ENCODE data around the gene CDKAL1. TPM values are rescaled to one million over a fixed set of nuclear protein-coding genes. Genes with fewer than 3 reads are reported as not detected.

Gene CDKAL1
- total RNA-seq, 1 donor from 2014 or later = 13.4 TPM

DNA sequence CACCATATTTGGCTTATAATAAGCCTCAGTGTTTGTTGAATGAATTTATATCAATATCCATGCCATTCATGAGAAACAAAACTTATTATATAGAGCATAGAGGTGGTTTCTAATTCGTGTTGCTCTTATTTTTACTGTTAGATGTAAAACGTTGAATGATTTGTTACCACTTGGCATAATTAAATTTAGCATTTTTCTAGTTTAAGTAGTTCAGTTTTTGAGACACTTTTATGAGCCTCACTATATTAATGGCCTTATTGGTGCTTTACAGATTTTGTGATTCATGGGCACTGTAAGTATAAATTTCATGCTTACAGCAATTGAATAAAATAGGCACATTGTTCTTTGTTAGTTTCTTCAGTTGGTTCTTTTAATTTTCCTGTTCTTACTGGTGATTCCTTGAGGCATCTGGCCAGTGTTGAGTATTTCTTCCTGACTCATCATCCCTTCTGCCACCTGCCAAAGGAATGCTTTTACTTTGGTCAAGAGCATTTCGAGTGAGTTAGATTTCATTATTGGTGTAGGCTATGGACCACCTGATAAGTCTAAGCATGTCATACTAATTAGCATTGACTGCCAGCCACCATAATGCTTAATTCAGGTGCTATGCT, 34.8 kb downstream of the CDKAL1 start:
- FAIRE-seq (no peak), DNase-seq (ENCODE audit: low read depth) (peak; percentile 52)
- Histone ChIP-seq H3K36me3 (ENCODE audit: control insufficient read depth, insufficient read depth, low read length) (no peaks in the 10 kb centered on the region), H3K4me3 (ENCODE audit: low read depth, low read length) (no peak overlapping the region), H3K27me3 (ENCODE audit: control insufficient read depth, insufficient read depth, low read length) (no peaks in the 10 kb centered on the region)
- TF ChIP-seq, protein P1, sequence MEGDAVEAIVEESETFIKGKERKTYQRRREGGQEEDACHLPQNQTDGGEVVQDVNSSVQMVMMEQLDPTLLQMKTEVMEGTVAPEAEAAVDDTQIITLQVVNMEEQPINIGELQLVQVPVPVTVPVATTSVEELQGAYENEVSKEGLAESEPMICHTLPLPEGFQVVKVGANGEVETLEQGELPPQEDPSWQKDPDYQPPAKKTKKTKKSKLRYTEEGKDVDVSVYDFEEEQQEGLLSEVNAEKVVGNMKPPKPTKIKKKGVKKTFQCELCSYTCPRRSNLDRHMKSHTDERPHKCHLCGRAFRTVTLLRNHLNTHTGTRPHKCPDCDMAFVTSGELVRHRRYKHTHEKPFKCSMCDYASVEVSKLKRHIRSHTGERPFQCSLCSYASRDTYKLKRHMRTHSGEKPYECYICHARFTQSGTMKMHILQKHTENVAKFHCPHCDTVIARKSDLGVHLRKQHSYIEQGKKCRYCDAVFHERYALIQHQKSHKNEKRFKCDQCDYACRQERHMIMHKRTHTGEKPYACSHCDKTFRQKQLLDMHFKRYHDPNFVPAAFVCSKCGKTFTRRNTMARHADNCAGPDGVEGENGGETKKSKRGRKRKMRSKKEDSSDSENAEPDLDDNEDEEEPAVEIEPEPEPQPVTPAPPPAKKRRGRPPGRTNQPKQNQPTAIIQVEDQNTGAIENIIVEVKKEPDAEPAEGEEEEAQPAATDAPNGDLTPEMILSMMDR (IDR thresholded peaks at IDR 0.05; ENCODE audit: insufficient read depth, low read length, severe bottlenecking) = no peak

DNA sequence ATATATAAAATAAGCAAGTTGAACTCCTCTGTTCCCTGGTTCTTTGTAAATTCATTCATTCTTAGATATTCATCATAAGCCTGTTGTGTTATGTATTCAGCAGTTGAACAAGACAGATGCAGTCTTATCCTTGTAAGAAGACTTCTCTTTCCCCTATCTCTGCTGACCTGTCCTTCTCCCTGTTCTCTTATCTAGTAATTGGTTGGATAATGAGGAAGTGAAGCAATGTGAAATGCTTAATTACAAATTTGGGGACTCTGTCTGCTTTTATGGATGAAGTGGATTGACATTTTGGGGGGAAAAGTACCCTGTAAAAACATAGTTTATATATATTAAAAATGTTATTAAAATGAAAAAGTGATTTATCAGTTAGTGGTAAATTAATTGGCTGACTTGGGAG, 37.0 kb downstream of the CDKAL1 start:
- H3K36me3 ChIP-seq (ENCODE audit: control insufficient read depth, insufficient read depth, low read length) = no peaks in the 10 kb centered on the region
- no peak overlapping the region for H3K4me3 ChIP-seq (ENCODE audit: low read depth, low read length)
- H3K27me3 ChIP-seq (ENCODE audit: control insufficient read depth, insufficient read depth, low read length) = no peaks in the 10 kb centered on the region
- DNase-seq (ENCODE audit: low read depth) = no peak
- TF ChIP-seq, protein P1 (IDR thresholded peaks at IDR 0.05; ENCODE audit: insufficient read depth, low read length, severe bottlenecking) = no peak
- no peak for FAIRE-seq

DNA sequence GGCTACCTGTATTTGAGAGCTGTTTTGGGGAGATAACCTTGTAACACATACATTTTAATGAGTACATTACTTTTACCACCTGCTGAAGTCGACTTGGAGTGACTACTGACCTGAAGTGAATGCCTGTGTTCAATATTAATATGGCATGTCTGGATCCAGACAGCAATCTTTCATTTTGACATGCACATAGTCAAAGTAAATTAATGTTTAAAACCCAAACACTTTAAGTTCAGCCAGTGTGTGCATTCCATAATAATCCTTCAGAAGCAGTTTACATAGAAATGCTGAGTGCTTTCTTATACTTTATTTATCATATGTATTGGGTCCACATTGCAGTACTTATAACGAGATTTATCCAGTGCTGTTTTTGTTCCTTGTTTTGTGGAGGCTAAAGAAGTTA, 38.0 kb downstream of the CDKAL1 start:
- no peaks in the 10 kb centered on the region for H3K27me3 ChIP-seq (ENCODE audit: control insufficient read depth, insufficient read depth, low read length)
- TF ChIP-seq, protein P1 (IDR thresholded peaks at IDR 0.05; ENCODE audit: insufficient read depth, low read length, severe bottlenecking) = no peak
- no peaks in the 10 kb centered on the region for H3K36me3 ChIP-seq (ENCODE audit: control insufficient read depth, insufficient read depth, low read length)
- H3K4me3 ChIP-seq (ENCODE audit: low read depth, low read length) = no peak overlapping the region
- no peak for DNase-seq (ENCODE audit: low read depth)
- FAIRE-seq = no peak

DNA sequence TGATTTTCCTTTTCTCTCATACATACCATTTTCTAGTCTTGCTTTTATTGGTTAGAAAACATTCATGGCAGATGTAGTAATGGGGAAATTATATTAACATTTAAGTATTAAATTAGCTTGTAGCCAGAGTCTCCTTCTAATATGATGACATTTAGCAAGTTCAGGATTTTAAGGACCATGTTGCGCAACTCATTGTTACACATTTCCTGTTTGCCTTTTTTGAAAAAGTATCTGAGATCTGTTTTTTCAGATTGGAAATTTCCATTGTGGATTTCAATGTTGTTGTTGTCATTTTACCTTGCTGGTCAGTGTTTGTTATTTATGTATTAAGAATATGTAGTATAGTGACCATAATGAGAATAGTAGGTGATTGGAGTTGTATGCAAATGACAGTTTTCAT, 38.7 kb downstream of the CDKAL1 start:
- DNase-seq (ENCODE audit: low read depth) (peak; percentile 68), FAIRE-seq (no peak)
- no peak overlapping the region for H3K4me3 ChIP-seq (ENCODE audit: low read depth, low read length)
- no peaks in the 10 kb centered on the region for H3K36me3 ChIP-seq (ENCODE audit: control insufficient read depth, insufficient read depth, low read length)
- no peaks in the 10 kb centered on the region for H3K27me3 ChIP-seq (ENCODE audit: control insufficient read depth, insufficient read depth, low read length)
- TF ChIP-seq, protein P1 (IDR thresholded peaks at IDR 0.05; ENCODE audit: insufficient read depth, low read length, severe bottlenecking) = no peak

DNA sequence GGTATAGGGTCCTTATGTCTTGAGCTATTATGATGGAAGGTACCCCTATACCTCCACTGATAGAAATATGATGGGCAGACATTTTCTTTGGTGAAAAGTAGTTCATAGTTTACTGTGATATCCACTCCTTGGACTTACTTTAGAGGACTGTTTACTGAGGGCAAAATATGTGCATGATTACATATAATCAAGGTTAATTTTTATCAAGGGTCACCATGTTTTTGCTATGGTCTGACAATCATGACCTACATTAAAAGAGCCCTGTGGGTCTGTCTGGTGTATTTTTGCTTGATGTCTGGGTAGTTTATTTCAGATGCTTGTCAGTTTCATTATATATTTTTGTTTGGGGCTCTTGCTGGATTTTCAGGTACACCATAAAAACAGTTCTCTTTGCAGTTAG, 40.1 kb downstream of the CDKAL1 start:
- Histone ChIP-seq H3K4me3 (ENCODE audit: low read depth, low read length) (no peak overlapping the region), H3K27me3 (ENCODE audit: control insufficient read depth, insufficient read depth, low read length) (no peaks in the 10 kb centered on the region), H3K36me3 (ENCODE audit: control insufficient read depth, insufficient read depth, low read length) (no peaks in the 10 kb centered on the region)
- FAIRE-seq = no peak
- DNase-seq (ENCODE audit: low read depth) = no peak
- TF ChIP-seq, protein P1 (IDR thresholded peaks at IDR 0.05; ENCODE audit: insufficient read depth, low read length, severe bottlenecking) = no peak

DNA sequence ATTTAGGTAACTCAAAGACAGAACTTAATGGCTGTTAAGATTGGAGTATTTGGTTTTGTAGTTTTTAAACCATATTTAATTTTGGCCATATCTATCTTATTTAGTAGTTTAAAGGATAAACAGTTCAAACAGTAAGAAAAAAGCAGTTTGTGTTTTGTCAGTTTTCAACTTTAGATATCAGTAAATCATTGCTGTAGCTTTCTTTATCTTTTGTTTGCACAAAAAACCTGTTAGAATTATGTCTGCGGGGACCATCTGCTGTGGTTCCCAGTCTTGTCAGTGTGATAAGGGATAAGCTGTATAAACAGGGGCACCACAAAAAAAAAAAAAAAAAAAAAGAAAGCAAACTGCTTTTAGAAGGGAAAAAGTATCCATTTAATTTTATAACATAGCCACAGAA, 40.9 kb downstream of the CDKAL1 start:
- Histone ChIP-seq H3K36me3 (ENCODE audit: control insufficient read depth, insufficient read depth, low read length) (no peaks in the 10 kb centered on the region), H3K4me3 (ENCODE audit: low read depth, low read length) (no peak overlapping the region), H3K27me3 (ENCODE audit: control insufficient read depth, insufficient read depth, low read length) (no peaks in the 10 kb centered on the region)
- TF ChIP-seq, protein P1 (IDR thresholded peaks at IDR 0.05; ENCODE audit: insufficient read depth, low read length, severe bottlenecking) = no peak
- FAIRE-seq (no peak), DNase-seq (ENCODE audit: low read depth) (no peak)
